Brain microvascular endothelial cell (primary cell): ENCODE results near the gene CEBPA.

Experiments used
- DNase-seq: peaks from one replicate; pipeline ENCODE4 v3.0.0-alpha.2; 2020
- H3K27ac ChIP-seq: fragments of 250-450 bp; sonication (Bioruptor Pico); 2 replicates; pipeline ENCODE4 v1.5.1; 2020; ENCODE audit warnings: mild to moderate bottlenecking, moderate library complexity
- H3K27me3 ChIP-seq: fragments of 250-450 bp; sonication (Bioruptor Pico); replicated peaks from 2 replicates; pipeline ENCODE4 v1.5.1; 2020; ENCODE audit warnings: mild to moderate bottlenecking
- H3K36me3 ChIP-seq: fragments of 250-450 bp; sonication (Bioruptor Pico); replicated peaks from 2 replicates; pipeline ENCODE4 v1.5.1; 2020; ENCODE audit warnings: mild to moderate bottlenecking
- H3K4me3 ChIP-seq: 2 replicates; pipeline ENCODE4 v1.5.1; 2011; ENCODE audit warnings: low read depth, mild to moderate bottlenecking, control low read depth, low read length, moderate library complexity
- CTCF ChIP-seq: IDR thresholded peaks from 2 replicates; pipeline ENCODE4 v1.5.1; 2011; ENCODE audit warnings: low read depth, mild to moderate bottlenecking, moderate library complexity, low read length, control low read depth, inconsistent platforms; ENCODE audit errors: missing control alignments
- in situ Hi-C: cut with HindIII; loops from 2 replicates; pipeline ENCODE4 v1.10.0; 2017; ENCODE audit warnings: low sequenced_read_pairs, low pct_ligation_motif_present

The CEBPA gene

GRCh38 chr19:33284146-33284643 is 18.1 kb downstream of the CEBPA start:
- Histone ChIP-seq H3K36me3 (no peaks in the 10 kb centered on the region), H3K4me3 (no peak overlapping the region), H3K27ac (no peak overlapping the region), H3K27me3 (peaks cover 7% of the 10 kb centered on the region)
- DNase-seq: no peak
- in situ Hi-C loops: no loop called here
- no peak for TF ChIP-seq CTCF

- Histone ChIP-seq H3K4me3 (no peak overlapping the region), H3K36me3 (no peaks in the 10 kb centered on the region), H3K27ac (no peak overlapping the region), H3K27me3 (peaks cover 7% of the 10 kb centered on the region)
- no peak for DNase-seq
- no peak for TF ChIP-seq CTCF
- in situ Hi-C loops: no loop called here
These were observed 18.7 kb downstream of the CEBPA start for GRCh38 chr19:33283589-33283988.

GRCh38 chr19:33282036-33282671 is 20.2 kb downstream of the CEBPA start:
- no peak overlapping the region for H3K4me3 ChIP-seq
- H3K27ac ChIP-seq: no peak overlapping the region
- no peaks in the 10 kb centered on the region for H3K36me3 ChIP-seq
- in situ Hi-C loops: no loop called here
- no peak for DNase-seq
- peaks cover 7% of the 10 kb centered on the region for H3K27me3 ChIP-seq
- TF ChIP-seq CTCF: no peak

GRCh38 chr19:33281296-33281926 is 20.9 kb downstream of the CEBPA start:
- DNase-seq: no peak
- in situ Hi-C loops: no loop called here
- no peak for TF ChIP-seq CTCF
- H3K4me3 ChIP-seq: no peak overlapping the region
- no peak overlapping the region for H3K27ac ChIP-seq
- H3K36me3 ChIP-seq: no peaks in the 10 kb centered on the region
- H3K27me3 ChIP-seq: peaks cover 7% of the 10 kb centered on the region

- TF ChIP-seq CTCF: no peak
- in situ Hi-C loops: no loop called here
- Histone ChIP-seq H3K27me3 (peaks cover 7% of the 10 kb centered on the region), H3K27ac (no peak overlapping the region), H3K4me3 (no peak overlapping the region), H3K36me3 (no peaks in the 10 kb centered on the region)
- DNase-seq: no peak
These were observed 21.9 kb downstream of the CEBPA start for GRCh38 chr19:33280351-33280921.
